GM12892 (cell line): ENCODE results near the gene JARID2.

Experiments
- POLR2A ChIP-seq: IDR thresholded peaks from 2 replicates; pipeline ENCODE4 v1.6.1; 2011; ENCODE audit warnings: low read depth, low read length, control low read depth
- POLR2AphosphoS5 ChIP-seq: IDR thresholded peaks from 2 replicates; pipeline ENCODE4 v1.6.1; 2011; ENCODE audit warnings: low read depth, low read length, control low read depth

DNA sequence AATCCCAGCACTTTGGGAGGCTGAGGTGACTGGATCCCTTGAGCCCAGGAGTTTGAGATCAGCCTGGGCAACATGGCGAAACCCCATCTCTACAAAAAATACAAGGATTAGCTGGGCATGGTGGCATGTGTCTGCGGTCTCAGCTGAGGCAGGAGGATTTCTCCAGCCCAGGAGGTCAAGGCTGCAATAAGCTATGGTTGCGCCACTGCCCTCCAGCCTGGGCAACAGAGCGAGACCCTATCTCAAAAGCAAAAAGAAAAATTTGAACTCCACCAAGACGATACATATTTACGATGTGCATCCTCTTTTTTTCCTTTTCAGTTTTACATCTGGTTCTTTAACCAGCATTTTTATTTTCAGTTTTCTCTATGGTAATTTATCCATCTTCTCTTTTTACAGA, 162.1 kb downstream of the JARID2 start:
- TF ChIP-seq POLR2A (no peak), POLR2AphosphoS5 (no peak)
